GM18526 (cell line): Measurements from ENCODE around the gene SLCO3A1.

Experiments used
- POLR2A ChIP-seq: IDR thresholded peaks from 3 replicates; pipeline ENCODE4 v1.6.1; 2011; ENCODE audit not compliant: insufficient read length; ENCODE audit errors: extremely low read depth

The SLCO3A1 gene

DNA sequence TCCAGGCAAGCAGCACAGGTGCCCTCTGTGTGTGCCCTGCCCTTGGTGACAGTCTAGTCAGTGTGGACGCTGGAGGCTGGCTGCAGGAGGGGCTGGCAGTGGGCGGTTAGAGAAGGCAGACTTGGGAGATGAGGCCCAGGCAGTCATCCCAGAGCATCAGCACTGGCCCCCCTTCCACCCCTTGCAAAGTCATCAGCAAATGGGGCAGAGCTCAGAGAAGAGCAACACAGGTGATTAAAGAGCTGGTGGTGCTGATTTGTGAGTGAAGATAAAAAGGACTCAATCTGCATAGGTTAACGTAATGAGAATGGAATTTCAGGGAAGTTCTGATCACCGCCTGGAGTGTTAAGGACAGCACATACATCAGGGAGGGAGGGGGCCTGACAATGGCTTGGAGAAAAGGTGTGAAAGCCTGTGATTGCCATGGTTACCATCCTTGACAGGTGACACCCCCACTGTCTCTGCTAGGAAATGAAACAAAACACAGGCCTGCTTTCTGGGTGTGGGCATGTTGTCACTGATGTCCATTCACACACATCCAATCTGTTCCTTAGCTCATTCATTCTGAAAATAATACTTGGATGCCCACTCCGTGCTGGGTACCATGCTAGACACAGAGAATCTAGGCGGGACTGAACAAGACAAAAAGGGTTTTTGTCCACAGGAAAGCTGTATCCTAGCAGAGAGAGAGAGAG, 270.6 kb downstream of the SLCO3A1 start:
- TF ChIP-seq POLR2A: no peak

DNA sequence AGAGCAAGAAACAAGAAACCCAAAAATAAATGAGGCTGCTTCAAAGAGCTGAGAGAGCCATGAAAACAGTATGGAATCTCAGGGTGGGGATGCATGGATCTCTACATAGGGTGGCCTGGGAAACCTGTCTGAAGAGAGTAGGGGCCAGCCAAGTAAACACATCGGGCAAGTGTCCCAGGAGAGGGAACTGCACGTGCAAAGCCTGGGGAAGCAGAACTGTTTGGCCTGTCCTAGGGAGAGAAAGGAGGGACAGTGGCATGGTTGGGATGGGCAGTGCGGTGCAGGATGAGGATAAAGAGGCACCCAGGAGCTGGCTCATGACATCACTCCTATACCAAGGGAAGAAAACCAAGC, 271.1 kb downstream of the SLCO3A1 start:
- TF ChIP-seq POLR2A: no peak

DNA sequence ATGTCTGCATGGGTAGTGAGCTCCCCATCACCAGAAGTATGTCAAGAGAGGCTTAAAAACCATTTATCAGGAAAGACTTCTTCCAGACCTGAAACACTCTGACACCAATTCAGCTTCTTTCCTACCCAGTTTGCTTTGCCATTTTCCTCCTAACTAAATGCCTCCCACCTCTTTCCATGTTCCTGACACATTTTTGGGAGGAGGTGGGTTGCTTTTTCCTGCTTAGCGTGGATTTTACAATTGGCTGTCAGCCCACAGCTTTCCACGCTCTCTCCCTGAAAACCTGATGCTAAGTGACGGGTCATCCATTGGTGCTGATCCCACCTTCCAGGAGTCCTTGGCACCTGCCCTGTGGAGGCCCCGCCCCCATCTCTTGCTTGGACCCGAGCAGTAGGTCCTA, 275.3 kb downstream of the SLCO3A1 start:
- no peak for TF ChIP-seq POLR2A

DNA sequence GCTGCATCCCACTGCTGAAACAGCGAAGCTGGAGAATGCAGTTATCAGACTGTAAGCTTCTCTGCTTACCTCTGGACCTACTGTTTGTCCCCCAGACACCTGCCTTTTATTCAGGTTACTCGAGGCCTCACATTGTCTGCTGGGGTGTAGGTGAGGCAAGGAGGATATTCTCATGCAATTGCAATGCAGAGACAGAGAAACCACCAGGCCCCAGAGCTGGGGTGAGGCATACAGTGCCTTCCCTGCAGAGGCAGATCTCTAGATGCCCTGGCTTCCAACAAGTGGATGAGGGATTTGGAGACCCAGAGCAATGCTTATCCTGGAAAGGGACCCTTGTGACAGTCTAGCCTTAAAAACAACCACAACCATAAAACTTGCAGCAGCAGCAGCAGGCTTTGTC, 276.7 kb downstream of the SLCO3A1 start:
- TF ChIP-seq POLR2A: no peak

DNA sequence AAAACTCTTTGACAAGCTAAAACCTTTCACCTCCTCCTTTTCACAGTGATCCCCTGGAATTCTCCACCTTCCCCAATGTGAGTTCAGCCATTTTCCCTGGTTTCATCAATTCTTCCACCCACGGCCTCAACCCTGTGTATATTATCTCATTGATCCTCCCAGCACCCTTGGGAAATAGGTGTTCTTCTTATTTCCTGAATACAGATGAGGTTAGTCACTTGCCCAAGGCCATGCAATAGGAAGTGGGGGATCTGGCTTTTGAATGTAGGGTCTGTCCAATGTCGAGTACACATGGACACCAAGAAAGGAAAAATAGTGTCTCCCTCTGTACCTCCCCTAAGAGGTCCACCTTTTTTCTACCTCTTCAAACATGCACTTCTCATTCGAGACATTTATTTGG, 277.4 kb downstream of the SLCO3A1 start:
- no peak for TF ChIP-seq POLR2A

DNA sequence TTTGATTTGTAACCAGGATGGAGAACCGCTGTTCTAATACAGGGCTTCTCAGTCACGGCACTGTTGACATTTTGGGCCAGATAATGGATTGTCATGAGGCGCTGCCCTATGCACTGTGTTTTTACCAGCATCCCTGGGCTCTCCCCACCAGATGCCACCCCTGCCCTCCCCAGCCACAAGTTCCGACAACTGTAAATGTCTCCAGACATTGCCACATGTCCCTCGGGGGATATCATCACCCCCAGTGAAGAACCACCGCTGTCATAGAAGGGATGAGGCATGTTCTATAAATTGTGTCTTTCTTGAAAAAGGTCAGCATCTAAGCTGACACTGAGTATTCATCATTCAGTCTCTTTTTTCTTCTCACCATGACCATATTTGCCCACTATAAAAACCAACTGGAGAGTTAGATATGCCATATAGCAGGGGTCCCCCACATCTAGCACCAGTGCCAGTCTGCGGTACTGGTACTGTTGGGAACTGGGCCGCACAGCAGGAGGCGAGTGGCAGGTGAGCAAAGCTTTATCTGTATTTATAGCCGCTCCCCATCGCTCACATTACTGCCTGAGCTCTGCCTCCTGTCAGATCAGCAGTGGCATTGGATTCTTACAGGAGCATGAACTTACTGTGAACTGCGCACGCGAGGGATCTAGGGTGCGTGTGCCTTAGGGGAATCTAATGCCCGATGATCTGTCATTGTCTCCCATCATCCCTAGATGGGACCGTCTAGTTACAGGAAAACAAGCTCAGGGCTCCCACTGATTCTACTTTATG, 279.7 kb downstream of the SLCO3A1 start:
- no peak for TF ChIP-seq POLR2A

DNA sequence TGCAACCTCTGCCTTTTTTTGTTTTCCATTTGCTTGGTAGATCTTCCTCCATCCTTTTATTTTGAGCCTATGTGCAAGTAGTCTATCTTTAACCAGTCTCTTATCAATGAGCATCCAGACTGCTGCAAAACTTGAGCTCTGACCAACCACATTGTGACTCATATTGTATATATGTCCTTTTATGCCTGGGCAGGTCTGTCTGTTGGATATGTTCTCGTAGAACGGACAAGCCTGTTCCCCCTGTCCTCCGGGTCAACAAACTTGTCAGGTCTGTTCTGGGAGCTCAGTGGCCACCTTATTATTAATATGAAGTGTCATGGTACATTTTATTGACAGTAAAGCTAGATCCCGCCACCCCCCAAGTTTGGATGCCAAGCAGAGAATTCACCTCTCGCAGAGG, 287.3 kb downstream of the SLCO3A1 start:
- TF ChIP-seq POLR2A: no peak

DNA sequence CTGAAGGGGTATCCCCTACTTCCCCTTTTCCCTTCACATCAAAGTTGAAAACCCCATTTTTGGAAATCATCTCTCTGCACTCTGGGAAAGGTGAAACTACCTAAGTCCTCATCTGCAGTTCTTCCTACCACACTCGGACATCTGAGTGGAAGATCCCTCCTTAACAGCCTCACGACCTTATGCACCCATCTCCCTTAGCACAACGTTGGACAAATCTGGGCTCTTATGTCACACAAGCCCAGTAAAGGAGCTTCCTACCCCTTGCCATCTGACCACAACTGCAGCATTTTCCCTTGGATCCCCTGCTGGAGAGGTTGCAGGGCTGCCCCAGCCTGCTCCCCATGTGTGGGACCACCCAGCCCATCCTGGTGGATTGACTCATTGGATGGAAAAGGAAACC, 288.1 kb downstream of the SLCO3A1 start:
- no peak for TF ChIP-seq POLR2A

DNA sequence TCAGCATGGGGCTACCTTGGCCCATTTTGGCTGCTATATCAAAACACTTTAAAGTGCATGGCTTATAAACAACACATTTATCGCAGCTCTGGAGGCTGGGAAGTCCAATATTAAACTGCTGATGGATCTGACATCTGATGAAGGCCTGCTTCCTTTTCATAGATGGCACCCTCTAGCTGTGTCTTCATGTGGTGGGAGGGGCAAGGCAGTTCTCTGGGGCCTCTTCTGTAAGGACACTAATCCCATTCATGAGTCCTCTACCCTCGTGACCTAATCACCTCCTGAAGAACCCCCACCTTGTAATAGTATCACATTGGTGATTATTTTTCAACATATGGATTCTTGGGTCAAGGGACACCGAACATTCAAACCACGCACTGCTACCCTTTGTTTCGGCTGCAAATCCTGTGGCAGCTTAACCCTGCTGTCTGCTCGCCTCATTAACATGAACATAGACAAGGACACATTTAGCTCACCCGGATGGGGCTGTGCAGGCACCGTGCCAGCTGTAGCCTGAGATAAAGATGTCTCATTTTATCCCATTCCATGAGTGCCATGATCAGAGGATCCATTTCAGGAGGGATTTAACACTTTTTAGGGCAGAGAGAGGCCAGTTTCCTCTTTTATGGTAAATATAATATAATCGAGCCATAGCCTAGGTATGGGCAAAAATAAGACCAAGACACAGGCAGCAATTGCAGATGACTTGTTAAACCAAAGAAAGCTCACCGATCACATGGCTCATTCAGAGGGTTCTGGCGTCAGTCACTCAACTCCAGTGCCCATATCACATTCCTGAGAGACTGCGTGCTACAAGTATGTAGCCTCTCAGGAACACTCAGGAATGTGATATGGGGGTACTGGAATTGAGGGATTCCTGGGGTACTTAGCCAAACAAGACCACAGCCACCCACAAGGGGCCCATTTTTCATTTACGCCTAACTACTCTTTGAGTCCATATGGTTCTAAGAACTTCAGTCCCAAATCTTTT, 289.0 kb downstream of the SLCO3A1 start:
- no peak for TF ChIP-seq POLR2A

DNA sequence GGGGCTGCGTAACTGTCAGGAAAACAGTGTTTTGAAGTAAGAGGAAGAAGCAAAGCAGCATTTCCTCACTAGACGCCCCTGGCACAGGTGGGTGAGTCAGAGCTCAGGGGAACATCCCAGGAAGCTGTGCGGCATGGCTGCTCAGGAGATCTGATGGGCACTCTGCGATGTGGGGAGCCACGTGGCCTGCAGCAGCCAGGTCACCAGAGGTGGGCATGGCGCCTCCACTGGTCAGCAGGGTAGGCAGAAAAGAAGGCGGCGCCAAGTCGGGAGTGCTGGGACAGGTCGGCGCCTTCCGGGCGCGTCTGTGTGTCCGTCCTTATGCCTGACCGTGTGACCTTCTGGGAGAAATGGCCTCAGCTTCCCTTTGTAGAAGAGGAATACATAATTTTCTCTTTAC, 290.3 kb downstream of the SLCO3A1 start:
- no peak for TF ChIP-seq POLR2A

DNA sequence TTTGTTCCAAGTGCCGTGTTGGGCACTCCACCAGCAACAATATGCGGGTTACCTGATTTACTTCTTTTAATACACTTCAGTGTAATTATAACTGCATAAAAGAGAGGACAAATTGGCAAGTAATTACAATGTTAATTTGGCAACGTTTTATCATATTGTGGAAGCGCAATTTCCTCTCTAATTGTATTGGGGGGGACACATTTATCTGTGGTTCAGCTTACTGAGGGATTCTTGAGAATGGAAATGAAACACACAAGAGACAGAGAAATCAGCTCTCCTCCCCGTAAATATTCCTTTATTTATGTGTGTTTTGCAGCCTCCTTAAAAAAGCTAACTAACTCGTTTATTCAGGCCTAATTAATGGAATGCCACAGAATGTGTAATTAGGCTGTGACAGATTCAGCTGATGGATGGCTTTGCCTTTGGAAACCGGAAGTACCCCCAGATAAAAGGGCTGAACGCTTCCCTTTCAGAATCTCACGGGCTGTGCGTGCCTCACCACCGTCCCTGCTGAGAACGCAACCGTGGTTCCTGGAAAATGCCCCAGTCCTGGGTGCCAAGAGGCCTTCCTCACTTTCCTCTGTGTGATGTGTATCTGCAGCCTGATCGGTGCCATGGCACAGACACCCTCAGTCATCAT, 293.1 kb downstream of the SLCO3A1 start:
- TF ChIP-seq POLR2A: no peak

DNA sequence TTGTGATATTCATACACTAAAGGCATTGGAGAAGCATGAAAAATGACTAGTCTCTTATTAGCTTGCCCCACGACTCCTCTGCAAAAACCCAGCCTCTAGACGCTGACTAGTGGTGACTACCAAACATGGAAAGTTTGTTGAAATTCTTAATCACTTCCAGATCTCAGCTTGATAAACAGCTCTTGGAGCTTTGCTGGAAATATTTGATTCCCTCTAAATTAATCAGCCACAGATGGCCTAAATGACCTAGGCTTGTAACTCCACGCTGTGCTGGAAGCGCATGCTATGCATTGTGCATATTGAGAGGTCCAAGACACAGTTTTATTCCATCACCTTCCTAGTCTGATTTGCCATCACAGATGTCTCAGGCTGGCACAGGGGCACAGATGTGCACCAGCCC, 295.5 kb downstream of the SLCO3A1 start:
- TF ChIP-seq POLR2A: no peak

DNA sequence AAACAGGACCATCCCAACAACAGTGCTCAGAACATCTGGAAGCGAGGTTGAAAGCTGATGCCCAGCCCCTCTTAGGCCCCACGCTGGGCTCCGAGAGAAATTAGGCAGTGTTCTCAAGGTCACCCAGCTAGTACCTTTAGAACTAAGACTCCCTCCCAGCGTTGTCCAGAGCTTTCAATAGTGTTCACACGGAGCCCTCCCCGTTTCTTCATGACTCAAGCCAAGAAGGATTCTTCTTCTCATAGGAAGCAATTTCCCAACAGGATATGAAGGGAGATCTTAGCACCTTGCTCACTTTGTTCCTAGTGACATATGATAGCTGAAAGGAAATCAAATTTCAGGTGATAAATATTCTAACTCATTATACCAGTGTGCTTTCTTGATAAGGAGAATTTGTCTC, 296.0 kb downstream of the SLCO3A1 start:
- no peak for TF ChIP-seq POLR2A

DNA sequence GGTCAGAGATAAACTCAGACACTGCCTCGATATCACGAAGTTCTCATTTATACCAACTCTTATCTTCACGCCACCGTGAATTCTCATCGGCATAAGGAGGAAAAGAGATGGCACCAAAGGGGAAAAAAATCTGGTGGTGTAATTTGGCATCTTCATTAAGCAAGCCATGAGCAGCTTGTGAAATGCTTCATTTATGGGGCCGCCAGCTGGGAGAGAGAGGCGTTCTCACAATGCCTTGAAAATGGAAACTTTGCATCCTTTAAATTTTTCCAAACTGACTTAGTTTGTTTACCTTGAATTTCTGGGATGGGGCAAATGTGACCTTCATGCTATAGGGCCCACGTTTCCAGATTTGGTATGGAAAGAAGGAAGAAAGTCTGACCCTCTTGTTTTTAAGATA, 297.7 kb downstream of the SLCO3A1 start:
- TF ChIP-seq POLR2A: no peak

DNA sequence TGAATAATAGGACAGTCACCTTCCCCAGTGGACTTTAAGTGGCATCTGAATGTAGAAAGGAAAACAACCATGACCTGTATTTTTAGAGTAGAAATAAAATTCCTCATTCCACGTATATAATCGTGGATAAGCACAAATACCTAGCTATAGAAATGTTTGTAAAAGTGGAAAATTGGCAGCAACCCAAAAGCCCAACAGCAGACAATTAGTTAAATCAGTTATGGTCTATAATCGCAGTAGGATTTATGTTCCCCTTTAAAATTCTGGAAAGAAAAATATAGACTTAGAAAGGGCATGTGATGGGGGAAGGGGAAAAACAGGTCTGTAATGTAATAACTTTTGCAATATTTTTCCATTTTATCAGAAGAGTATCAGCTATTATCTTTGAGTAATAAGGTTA, 298.2 kb downstream of the SLCO3A1 start:
- no peak for TF ChIP-seq POLR2A

DNA sequence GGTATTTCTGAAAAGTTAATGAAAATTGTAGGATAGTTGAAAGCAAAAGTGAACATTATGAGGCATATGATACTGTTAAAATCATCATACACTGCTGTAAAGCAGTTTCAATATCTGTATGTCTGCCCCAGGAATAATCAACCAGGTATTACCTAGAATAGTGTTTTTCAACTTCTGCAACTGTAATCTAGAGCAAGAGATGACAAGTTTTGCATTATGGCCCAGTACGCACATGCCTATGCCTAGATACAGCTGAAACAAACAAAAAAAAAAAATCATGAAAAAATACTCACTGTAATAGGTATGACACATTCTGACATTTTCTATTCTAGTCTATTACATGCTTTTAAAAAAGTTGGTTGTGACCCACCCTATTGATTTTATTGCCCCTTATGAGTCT, 299.5 kb downstream of the SLCO3A1 start:
- TF ChIP-seq POLR2A: no peak

DNA sequence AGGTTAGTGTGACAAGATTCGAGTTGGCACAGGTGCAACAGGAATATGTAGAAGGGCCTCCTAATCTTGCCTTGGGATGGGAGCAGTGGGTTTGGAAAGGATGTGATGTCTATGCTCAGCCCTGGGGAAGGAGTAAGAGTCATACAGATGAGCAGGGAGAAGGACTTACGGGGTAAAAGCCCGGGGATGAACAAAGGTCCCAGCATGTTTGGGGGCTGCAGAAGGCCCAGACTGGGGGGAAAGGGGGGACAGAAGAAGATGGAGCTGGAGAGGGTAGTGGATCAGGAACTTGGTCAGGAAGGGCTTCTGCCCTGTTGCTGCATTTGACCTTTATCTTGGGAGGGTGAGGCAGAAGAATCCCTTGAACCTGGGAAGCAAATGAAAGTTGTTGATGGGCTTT, 300.1 kb downstream of the SLCO3A1 start:
- TF ChIP-seq POLR2A: no peak
